T1000 (cell line): ENCODE results near the gene PIGZ.
"Not testable (repeated sequence)": the region's sequence is repeated elsewhere in the genome, so short reads cannot be mapped to it uniquely, and the experiment has no call there.

Source experiments
- DNase-seq: peaks from one replicate; lab custom pipeline; 2025; ENCODE audit warnings: mixed read lengths; lab: John Stamatoyannopoulos, UW

PIGZ gene

DNA sequence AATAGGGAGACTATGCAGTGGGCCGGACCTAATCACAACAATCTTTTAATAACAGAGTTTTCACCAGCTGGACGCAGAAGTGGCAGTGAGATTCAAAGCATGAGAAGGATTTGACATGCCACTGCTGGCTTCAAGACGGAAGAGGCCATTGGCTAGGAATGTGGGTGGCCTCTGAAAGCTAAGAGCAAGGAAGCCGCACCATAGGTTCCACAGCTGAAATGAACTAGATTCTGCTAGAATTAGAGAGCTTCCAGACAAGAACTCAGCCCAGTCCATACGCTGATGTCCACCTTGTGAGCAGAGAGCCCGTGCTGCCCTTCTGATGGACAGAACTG lies 19.4 kb downstream of the PIGZ start:
- no peak for DNase-seq

DNA sequence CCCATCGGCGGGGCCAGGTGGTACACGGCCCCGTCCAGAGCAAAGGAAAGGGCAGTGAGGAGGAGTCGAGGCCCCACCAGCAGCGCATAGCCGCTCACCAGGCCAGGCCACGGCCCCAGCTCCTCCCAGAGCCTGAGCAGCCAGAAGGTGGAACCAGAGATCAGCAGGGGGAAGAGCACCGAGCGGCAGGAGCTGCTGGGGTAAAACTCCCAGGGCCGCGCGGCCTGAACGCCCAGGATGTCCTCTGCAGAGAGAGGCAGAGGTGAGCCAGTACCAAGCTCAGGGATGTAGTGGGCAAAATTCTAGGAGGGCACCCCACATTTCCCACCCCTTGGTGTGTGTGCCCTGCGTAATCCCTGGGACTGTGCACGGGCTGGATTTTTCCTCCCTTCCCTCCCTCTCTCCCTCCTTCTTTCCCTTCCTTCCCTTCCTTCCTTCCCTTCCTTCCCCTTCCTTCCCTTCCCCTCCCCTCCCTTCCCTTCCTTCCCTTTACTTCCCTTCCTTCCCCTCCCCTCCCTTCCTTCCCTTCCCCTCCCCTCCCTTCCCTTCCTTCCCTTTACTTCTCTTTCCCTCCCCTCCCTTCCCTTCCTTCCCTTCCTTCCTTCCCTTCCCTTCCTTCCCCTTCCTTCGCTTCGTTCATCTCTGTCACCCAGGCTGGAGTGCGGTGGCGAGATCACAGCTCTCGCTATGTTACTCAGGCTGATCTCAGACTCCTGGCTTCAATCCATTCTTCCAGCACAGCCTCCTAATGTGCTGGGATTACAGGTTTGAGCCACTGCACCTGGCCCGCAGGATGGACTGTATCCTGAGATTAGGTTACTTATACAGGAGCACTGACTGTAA lies 20.0 kb downstream of the PIGZ start:
- no peak for DNase-seq

GRCh38 chr3:196947860-196948441 lies 20.7 kb downstream of the PIGZ start:
- no peak for DNase-seq

- DNase-seq, result no peak
Observed at GRCh38 chr3:196947136-196947859, 21.3 kb downstream of the PIGZ start.

GRCh38 chr3:196944037-196944790 lies 24.4 kb downstream of the PIGZ start:
- not testable (repeated sequence) for DNase-seq

DNA sequence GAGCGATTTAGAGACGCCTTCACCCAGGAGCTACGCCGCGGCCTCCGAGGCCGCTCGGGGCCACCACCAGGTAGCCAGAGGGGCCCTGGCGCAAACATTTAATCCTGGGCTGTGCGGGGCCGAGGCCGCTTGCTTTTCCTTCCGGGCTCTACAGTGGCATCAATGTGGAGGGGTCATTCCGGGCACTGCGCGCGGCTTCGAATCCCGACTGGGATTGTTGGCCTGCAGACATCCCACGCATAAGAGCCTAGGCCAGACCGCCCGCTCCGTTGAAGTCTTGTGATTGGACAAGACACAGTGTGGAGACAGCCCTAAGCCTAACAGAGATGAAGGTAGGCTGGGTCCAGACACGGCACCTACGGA lies 25.7 kb downstream of the PIGZ start:
- DNase-seq, result no peak

DNA sequence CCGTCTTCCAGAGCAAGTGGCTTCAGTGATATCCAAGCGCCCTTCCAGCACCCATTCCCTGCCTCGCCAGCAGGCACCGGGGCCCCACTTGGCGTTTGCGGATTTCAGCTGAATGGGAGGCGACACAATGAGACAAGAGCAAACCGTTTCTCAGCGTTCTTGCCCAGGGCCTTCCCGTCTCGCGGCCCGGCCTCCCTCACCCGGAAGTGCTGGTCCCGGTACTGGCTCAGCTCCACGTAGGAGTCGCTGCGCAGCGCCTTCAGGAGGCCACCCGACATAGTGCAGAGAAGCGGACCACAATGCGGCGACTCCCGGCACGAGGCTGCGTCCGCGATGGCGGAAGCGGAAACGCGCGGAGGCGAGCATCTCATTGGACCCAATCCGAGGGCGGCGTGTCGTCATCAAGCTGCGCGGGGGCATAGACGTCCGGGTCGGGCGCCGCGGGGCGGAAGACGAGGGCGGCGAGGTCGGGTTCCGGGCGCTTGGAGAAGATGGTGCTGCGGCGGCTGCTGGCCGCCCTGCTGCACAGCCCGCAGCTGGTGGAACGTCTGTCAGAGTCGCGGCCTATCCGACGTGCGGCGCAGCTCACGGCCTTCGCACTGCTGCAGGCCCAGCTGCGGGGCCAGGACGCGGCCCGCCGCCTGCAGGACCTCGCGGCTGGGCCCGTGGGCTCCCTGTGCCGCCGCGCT lies 26.3 kb downstream of the PIGZ start, which contains the start of gene NCBP2:
NCBP2 (minus strand) TSS at position 303 of the 689 bp plus-strand sequence; CDS start at position 278, 25 bp downstream.
- peak; percentile 89 for DNase-seq

DNA sequence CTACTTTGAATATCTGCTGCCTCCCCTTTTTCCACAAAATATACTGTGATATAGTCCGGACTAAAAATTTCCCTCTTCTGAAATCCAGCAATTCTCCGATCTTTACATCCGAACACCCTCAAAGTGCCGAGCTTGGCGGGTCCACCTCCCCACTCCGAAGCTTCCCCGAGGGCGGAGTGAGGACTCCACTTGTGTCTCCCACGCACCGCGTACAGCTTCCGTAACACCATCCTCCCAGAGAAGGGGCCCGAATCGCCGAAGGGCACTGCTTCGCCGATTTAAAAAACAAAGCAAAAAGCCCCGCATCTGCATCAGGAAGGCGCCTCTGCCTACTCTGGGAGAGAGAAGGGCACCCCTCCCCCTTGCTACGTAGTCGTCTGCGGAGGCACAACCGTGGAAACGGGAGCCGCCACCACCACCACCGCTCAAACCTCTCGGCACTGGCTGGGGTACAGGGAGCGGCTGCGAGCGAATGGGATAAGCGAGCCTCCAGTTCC lies 26.9 kb downstream of the PIGZ start:
- no peak for DNase-seq

GRCh38 chr3:196938576-196938975 lies 30.1 kb downstream of the PIGZ start:
- no peak for DNase-seq

- DNase-seq, result no peak
Observed at GRCh38 chr3:196938124-196938523, 30.5 kb downstream of the PIGZ start.

DNA sequence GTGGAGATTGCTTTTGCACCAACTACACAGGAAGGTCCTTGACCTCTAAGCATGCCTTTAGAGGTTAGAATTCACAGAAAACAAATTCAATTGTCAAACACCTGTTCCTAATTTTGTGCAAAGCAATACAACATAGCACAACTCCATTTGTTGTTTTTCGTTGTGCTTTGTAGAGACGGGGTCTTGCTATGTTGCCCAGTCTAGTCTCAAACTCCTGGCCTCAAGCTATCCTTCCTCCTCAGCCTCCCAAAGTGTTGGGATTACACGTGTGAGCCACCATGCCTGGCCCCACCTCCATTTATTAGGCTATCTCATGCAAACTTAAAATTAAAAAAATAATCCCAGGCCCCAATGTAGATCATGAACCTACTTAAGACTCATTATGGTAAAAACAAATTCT lies 32.3 kb downstream of the PIGZ start:
- no peak for DNase-seq

DNA sequence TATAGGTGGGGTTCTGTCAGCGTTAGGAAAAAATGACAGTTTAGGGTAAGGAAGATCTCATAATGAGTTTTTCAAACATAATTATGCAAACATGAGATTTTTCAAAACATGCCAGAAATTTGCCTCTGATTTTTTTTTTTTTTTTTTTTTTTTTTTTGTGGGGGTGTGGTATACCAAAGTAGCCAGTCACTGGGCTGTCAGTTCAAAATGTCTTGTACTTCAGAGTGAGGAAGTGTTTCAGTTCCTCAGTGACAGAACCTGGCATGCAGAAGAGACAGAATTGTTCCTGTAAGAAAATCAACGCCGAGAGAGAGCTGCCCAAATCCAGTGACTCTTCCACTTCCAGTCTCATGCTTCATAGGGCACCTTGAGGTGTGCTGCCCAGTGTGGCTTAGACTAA lies 36.0 kb downstream of the PIGZ start:
- no peak for DNase-seq

GRCh38 chr3:196931828-196932587 lies 36.6 kb downstream of the PIGZ start:
- no peak for DNase-seq

DNA sequence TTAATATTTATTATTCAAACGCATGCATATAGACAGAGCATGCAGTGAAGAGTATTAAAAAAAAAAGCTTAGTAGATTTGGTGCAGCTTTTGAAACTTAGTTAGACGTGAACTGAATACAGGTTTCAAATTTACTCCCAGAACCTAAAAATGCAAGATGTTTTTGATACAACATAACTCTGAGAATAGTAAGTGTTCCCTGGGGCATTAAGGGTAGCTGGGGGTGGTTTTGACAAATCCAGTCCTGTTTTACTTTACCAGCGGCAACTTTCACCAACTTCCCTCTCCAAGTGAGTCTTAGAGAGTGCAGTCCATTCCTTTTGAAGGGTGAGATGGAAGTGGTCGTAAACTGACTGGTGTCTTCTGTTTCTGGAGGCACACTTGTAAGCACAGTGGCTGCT lies 37.5 kb downstream of the PIGZ start:
- no peak for DNase-seq

DNA sequence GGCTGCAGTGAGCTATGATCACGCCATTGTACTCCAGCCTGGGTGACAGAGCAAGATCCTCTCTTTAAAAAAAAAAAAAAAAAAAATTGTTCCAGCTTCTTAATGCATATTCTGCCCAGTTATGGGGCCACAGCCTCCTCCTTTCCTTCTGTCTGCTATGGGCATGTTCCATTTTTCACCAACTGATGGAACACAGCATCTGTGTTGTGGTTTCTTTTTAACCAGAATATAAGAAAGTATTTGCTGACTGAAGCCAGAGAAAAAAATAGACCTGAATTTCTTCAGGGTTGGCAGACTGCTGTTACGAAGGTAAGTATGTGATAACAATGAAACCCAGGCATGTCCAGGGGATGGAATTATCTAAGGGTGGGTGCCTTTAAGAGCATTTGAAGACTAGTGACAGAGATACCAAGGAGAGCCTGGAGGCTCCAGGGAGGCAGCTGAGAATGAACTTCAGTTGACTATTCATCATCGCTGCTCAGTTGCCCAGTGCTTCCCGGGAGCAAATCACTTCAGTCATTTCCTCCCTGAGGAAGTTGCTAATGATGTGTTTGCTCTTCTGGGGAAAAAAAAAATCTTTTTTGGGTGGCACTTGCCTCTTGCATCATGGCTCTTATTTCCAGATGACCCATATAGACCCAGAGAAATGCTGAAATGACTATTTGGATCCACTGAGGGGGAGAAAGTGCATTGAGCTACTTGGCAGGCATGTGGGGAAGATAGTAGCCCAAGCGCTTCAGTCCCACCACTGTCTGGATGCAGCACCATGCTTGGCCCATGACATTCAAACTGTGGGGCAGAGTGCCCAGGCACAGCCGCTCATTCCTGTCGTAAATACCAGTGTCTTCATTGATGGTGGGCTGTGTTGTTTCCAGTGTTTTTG lies 40.8 kb downstream of the PIGZ start:
- no peak for DNase-seq

GRCh38 chr3:196920733-196921132 lies 47.9 kb downstream of the PIGZ start:
- DNase-seq, result no peak

- DNase-seq, result no peak
Observed at GRCh38 chr3:196918968-196919367, 49.7 kb downstream of the PIGZ start.

DNA sequence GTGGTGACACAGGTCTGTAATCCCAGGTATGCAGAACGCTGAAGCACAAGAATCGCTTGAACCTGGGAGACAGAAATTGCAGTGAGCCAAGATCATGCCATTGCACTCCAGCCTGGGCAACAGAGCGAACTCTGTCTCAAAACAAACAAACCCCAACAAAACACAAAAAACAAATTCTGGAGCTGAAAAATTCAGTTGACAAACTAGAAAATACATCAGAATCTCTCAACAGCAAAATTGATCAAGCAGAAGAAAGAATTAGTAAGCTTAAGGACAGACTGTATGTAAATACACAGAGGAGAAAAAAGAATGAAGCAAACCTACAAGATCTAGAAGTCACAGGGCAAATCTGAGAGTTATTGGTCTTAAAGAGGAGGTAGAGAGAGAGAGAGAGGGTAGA lies 51.6 kb downstream of the PIGZ start:
- no peak for DNase-seq

GRCh38 chr3:196916221-196916620 lies 52.4 kb downstream of the PIGZ start:
- no peak for DNase-seq

DNA sequence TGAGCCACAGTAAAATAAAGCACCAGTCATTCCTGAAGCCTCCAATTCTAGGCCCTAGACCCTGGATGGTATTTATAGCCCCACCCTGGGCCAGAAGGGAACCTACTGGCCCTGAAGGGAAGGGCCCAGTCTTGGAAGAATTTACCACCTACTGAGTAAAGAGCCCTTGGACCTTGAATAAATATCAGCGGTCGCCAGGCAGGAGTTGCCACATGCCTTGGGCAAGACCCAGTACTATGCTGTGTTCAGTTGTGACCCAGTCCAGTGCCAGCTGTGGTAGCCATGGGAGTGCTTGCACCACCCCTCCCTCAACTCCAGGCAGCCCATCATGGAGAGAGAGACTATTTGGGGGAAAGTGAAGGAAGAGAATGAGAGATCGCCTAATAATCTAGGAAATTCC lies 53.3 kb downstream of the PIGZ start:
- DNase-seq, result no peak
